ENCODE measurements around the gene SHISA6. TPM values are rescaled to one million over a fixed set of nuclear protein-coding genes. Genes with fewer than 3 reads are reported as not detected.

SHISA6 gene
- total RNA-seq, 2 experiments from 2014 or later: not detected

DNA sequence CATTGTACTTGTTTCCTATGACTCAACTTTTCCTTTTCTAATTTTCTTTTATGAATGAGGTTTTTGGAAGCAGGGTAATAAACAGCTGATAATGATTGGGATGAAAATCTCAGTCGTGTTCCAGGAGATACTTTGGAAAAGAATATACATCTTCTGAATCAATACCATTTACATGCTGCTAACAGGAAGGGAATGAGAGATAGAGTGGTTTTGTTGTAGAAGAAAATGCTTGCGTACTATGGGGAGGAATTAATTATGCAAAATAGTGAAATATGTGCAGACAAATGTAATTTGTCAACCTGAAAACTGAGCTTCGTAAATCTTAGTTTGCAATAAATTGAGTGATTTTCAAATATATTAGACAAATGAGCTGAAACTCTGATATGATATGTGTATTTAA lies 24.0 kb upstream of the SHISA6 start:
- Histone ChIP-seq H3K4me1 (ENCODE audit: insufficient read depth, low read length, poor library complexity, severe bottlenecking) (no peaks in the 10 kb centered on the region), H3K4me3 (ENCODE audit: low read depth, low read length, poor library complexity, severe bottlenecking) (no peak overlapping the region), H3K27ac (ENCODE audit: low read depth, low read length, poor library complexity, severe bottlenecking) (no peak overlapping the region), H2AFZ (ENCODE audit: low read length) (no peak overlapping the region), H4K20me1 (ENCODE audit: insufficient read depth, low read length) (no peaks in the 10 kb centered on the region), H3K36me3 (ENCODE audit: insufficient read depth, low read length) (no peaks in the 10 kb centered on the region), H3K9me2 (ENCODE audit: insufficient read depth, low read length) (no peaks in the 10 kb centered on the region), H3K4me2 (ENCODE audit: low read length) (no peak overlapping the region), H3K79me2 (ENCODE audit: insufficient read depth, low read depth, low read length) (no peaks in the 10 kb centered on the region), H3K9me3 (ENCODE audit: low read length) (no peaks in the 10 kb centered on the region)
- no peak for DNase-seq (ENCODE audit: low spot score)
- CTCF ChIA-PET (ENCODE audit: unreplicated experiment): no interaction called here
- no TSS peak for BruUV-seq (replicated peaks)
- intact Hi-C loops (cut with micrococcal nuclease; ENCODE audit: unreplicated experiment): no loop called here
- POLR2A ChIA-PET: interaction anchor here (0.7 to 1.2 kb wide), 2 partner anchors 17 to 36 kb away, joined by 3 to 4 read pairs; no protein-coding TSS in a partner anchor
- TF ChIP-seq EZH2phosphoT487 (IDR thresholded peaks at IDR 0.05; ENCODE audit: borderline replicate concordance, low read depth, low read length): no peak
- TF ChIP-seq, protein P1, sequence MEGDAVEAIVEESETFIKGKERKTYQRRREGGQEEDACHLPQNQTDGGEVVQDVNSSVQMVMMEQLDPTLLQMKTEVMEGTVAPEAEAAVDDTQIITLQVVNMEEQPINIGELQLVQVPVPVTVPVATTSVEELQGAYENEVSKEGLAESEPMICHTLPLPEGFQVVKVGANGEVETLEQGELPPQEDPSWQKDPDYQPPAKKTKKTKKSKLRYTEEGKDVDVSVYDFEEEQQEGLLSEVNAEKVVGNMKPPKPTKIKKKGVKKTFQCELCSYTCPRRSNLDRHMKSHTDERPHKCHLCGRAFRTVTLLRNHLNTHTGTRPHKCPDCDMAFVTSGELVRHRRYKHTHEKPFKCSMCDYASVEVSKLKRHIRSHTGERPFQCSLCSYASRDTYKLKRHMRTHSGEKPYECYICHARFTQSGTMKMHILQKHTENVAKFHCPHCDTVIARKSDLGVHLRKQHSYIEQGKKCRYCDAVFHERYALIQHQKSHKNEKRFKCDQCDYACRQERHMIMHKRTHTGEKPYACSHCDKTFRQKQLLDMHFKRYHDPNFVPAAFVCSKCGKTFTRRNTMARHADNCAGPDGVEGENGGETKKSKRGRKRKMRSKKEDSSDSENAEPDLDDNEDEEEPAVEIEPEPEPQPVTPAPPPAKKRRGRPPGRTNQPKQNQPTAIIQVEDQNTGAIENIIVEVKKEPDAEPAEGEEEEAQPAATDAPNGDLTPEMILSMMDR (conservative IDR thresholded peaks at IDR 0.05; ENCODE audit: low read length): no peak

- POLR2A ChIA-PET: interaction anchor here (1.0 kb wide), 1 partner anchor 12 kb away, joined by 5 read pairs; no protein-coding TSS in a partner anchor
- BruUV-seq (replicated peaks): no TSS peak
Measured at GRCh38 chr17:11221196-11221595, 19.8 kb upstream of the SHISA6 start.

DNA sequence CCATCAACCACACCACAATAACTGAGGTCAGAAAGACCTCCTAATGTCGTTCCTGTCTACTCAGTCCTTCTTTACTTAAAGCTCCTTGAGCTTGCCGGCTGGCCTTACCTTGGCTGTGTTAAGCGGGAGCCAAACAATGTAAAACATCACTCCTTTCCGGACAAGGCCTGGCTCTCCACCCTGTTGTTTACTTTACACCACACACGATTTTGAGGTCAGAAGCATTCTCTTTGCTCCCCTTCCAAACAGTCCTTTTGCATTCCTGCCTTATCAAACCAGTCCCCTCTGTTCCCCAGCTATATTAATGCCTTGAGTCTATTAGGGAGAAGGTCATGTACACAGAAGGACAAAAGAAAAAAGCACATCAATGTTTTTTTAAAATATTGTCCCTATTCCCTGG lies 19.3 kb upstream of the SHISA6 start:
- intact Hi-C loops (cut with micrococcal nuclease; ENCODE audit: unreplicated experiment): no loop called here
- no peaks in the 10 kb centered on the region for H3K4me1 ChIP-seq (ENCODE audit: insufficient read depth, low read length, poor library complexity, severe bottlenecking)
- no TSS peak for BruUV-seq (replicated peaks)
- no peak overlapping the region for H3K4me3 ChIP-seq (ENCODE audit: low read depth, low read length, poor library complexity, severe bottlenecking)
- no peaks in the 10 kb centered on the region for H3K9me2 ChIP-seq (ENCODE audit: insufficient read depth, low read length)
- CTCF ChIA-PET (ENCODE audit: unreplicated experiment): no interaction called here
- no peak for DNase-seq (ENCODE audit: low spot score)
- H3K79me2 ChIP-seq (ENCODE audit: insufficient read depth, low read depth, low read length): no peaks in the 10 kb centered on the region
- H4K20me1 ChIP-seq (ENCODE audit: insufficient read depth, low read length): no peaks in the 10 kb centered on the region
- H2AFZ ChIP-seq (ENCODE audit: low read length): no peak overlapping the region
- TF ChIP-seq, protein P1 (conservative IDR thresholded peaks at IDR 0.05; ENCODE audit: low read length): no peak
- no peak for TF ChIP-seq EZH2phosphoT487 (IDR thresholded peaks at IDR 0.05; ENCODE audit: borderline replicate concordance, low read depth, low read length)
- H3K9me3 ChIP-seq (ENCODE audit: low read length): no peaks in the 10 kb centered on the region
- H3K4me2 ChIP-seq (ENCODE audit: low read length): no peak overlapping the region
- H3K36me3 ChIP-seq (ENCODE audit: insufficient read depth, low read length): no peaks in the 10 kb centered on the region
- H3K27ac ChIP-seq (ENCODE audit: low read depth, low read length, poor library complexity, severe bottlenecking): no peak overlapping the region
- POLR2A ChIA-PET: interaction anchor here (0.6 to 1.0 kb wide), 2 partner anchors 12 to 1877 kb away, joined by 5 to 6 read pairs; no protein-coding TSS in a partner anchor

More at GRCh38 chr17:11221196-11221595, 19.8 kb upstream of the SHISA6 start:
- no peak for DNase-seq (ENCODE audit: low spot score)
- Histone ChIP-seq H3K9me2 (ENCODE audit: insufficient read depth, low read length) (no peaks in the 10 kb centered on the region), H3K27ac (ENCODE audit: low read depth, low read length, poor library complexity, severe bottlenecking) (no peak overlapping the region), H3K4me1 (ENCODE audit: insufficient read depth, low read length, poor library complexity, severe bottlenecking) (no peaks in the 10 kb centered on the region), H2AFZ (ENCODE audit: low read length) (no peak overlapping the region), H3K36me3 (ENCODE audit: insufficient read depth, low read length) (no peaks in the 10 kb centered on the region), H3K79me2 (ENCODE audit: insufficient read depth, low read depth, low read length) (no peaks in the 10 kb centered on the region), H3K4me3 (ENCODE audit: low read depth, low read length, poor library complexity, severe bottlenecking) (no peak overlapping the region), H3K9me3 (ENCODE audit: low read length) (no peaks in the 10 kb centered on the region), H3K4me2 (ENCODE audit: low read length) (no peak overlapping the region), H4K20me1 (ENCODE audit: insufficient read depth, low read length) (no peaks in the 10 kb centered on the region)
- intact Hi-C loops (cut with micrococcal nuclease; ENCODE audit: unreplicated experiment): no loop called here
- CTCF ChIA-PET (ENCODE audit: unreplicated experiment): no interaction called here
- TF ChIP-seq EZH2phosphoT487 (IDR thresholded peaks at IDR 0.05; ENCODE audit: borderline replicate concordance, low read depth, low read length): no peak
- TF ChIP-seq, protein P1 (conservative IDR thresholded peaks at IDR 0.05; ENCODE audit: low read length): no peak
